ENCODE results near the gene SUPT3H.

DNA sequence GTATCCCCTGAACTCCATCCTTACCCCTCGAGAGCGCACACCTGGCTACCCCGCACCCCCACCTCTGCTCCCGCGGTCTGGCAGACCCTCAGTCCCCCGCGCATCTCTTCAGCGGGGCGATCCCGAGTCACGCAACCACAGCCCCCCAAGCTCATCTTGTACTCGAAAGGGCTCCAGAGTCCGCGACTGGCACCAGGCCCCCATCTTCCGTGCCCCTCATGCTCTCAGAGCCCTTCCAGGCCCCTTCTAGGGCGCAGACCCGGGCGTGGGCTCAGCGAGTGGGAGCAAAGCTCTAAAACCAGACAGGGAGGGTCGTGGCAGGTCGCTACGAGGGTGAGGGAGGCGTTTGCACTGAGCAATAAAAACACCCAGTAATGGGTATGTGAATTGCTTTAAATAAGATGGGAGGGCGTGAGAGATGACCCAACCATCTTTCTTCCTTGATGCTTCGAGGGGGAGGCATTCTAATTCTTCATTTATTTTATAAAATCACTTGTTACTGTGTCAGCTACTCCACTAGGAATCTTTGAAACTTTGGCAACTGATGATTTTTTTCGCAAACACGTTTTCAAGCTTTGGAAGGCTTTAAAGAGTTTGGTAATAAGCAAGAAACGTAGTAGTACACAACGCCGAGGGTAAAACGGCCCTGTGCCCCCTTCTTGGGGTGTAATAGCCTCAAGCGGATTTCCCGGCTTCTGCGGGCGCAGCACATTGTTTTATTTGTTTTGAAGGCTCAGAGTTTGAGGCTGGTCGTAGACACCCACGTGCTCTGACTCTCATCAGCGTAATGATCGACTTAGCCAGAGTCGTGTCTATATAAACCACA lies 42.6 kb upstream of the SUPT3H start:
- TF ChIP-seq CTCF (conservative IDR thresholded peaks at IDR 0.05; ENCODE audit: low read depth, low read length) (no peak), EZH2phosphoT487 (IDR thresholded peaks at IDR 0.05; ENCODE audit: borderline replicate concordance, low read length) (no peak), EZH2 (IDR thresholded peaks at IDR 0.05; ENCODE audit: low read length, unreplicated experiment) (no peak)

Measured in PC-3 (cell line).